Activated CD8-positive, alpha-beta memory T cell treated with anti-CD3 and anti-CD28 coated beads, Interleukin-2, amount 50 U/mL, for 24 hours (primary cell): Measurements from ENCODE around the gene OR13G1.
"Not testable (repeated sequence)": the region's sequence is repeated elsewhere in the genome, so short reads cannot be mapped to it uniquely, and the experiment has no call there.

Source experiments
- DNase-seq: peaks from one replicate; pipeline ENCODE4 v3.0.0-alpha.2; 2020; ENCODE audit errors: extremely low read depth

The OR13G1 gene

DNA sequence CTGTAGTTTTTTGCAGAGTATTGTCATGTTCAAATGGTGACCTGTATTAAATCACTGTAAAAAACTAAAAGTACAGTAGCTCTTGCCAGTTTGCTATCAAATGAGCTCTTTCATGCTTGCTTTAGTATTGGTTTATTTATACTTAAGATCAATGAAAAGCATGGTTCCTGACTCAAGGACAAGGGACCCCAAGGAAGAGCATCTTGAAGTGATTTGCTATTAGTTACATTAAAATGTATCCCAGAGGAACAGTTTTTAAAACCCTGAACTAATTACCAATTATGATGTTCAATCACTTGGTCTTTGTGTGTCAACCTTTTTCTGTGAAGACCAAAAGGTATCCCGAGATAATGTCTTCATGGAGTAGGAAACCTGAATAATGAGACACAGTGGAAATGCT, at the start of gene OR13G1:
TSS of gene OR13G1 (minus strand) at position 101 of the 400 bp plus-strand sequence. CDS start 6,698 bp downstream, outside the sequence.
- no peak for DNase-seq

DNA sequence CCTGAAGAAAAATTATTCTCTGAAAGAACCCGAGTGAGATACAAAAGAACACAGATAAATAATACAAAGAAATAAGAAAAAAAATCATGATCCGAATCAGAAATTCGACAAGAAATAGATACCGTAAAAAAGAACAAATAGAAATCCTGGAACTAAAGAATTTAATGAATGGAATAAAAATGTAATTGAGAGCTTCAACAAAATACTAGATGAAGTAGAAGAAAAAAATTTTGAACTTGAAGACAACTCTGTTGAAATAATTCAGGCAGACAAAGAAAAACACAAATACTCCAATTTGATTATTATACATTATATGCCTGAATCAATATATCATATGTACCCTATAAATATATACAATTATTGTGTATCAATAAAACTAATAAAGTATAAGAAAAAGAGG, 41.7 kb upstream of the OR13G1 start:
- no peak for DNase-seq

DNA sequence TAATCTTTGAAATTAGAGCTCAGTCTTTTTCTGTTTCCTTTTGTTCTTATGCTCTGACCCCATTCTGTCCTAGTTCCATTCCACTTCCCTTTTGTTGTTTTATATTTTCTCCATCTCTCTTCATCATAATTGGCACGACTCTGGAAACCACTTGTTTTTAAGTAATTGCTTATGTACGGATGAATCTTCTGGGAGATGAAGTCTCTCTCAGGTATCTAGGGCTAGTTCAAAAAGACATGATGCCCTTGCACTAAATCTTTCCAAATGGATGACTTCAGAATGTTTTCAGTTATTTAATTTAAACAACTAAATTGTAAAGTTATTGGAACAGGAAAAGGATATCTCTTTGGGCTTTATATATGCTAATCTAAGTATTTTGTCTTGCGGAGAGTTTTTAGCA, 37.0 kb upstream of the OR13G1 start, which contains the start of gene OR6F1:
TSS of gene OR6F1 (minus strand) at position 101 of the 400 bp plus-strand sequence. CDS start 3,891 bp downstream, outside the sequence.
- no peak for DNase-seq

- DNase-seq, result no peak
These were observed 34.2 kb upstream of the OR13G1 start for GRCh38 chr1:247713753-247714152.

DNA sequence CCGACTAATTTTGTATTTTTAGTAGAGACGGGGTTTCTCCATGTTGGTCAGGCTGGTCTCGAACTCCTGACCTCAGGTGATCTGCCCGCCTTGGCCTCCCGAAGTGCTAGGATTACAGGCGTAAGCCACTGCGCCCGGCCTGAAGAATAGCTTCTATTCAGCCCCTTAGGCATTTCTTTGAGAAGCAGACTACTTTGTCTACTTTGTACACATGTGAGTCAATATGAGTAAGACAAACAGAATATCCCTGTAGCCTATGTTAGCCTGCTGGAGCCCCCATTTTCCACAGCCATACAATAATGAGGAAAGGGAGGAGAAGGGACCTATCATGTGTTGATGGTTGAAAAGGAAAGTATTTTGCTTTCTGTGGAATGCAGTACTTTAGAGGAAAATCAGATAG, 31.1 kb upstream of the OR13G1 start:
- not testable (repeated sequence) for DNase-seq

GRCh38 chr1:247701338-247701737, 21.8 kb upstream of the OR13G1 start:
- DNase-seq, result no peak

- peak; percentile 1 for DNase-seq
These were observed 1.9 kb upstream of the OR13G1 start for GRCh38 chr1:247681288-247681897.

- no peak for DNase-seq
These were observed 632 bp upstream of the OR13G1 start for GRCh38 chr1:247680171-247680570.

GRCh38 chr1:247669225-247669624, 10.3 kb downstream of the OR13G1 start:
- DNase-seq, result no peak

DNA sequence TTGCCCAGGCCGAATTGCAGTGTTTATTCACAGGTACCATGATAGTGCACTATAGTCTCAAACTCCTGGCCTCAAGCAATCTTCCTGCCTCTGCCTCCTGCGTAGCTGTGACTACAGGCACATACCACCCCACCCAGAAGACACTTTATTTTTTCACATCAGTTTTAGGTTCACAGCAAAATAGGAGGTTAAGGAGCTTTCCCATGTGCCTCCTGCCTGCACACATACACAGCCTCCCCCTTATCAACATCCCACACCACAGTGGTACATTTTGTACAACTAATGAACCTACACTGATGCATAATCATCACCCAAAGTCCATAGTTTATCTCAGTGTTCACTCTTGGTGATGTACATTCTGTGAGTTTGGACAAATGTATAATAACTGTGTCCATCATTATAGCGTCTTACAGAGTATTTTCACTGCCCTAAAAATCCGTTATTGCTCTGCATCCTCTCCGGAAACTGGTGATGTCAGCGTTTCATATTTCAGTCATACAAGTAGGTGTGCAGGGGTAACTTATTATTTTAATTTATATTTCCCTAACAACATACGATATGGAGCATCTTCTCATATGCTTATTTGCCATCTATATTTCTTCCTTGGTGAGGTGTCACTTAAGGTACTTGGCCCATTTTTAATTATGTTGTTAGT, 23.2 kb downstream of the OR13G1 start:
- no peak for DNase-seq

DNA sequence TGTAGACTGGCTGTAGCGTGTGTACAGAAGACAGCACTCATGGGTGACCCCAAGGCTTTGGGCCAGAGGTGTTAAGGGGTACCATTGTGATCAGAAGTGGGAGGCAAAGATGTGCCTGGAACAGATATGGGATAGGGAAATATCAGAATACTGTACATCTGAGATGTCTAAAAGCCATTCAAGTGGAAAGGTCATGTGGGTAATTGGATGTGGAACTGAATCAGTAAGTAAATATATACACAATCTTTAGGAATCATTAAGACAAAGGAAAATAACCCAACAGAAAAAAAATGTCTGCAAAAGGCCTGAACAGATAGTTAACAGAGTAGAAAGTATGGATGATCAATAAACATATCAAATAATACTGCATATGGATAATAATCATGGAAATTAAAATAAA, 26.5 kb downstream of the OR13G1 start:
- DNase-seq, result no peak

GRCh38 chr1:247647864-247648263, 31.7 kb downstream of the OR13G1 start:
- no peak for DNase-seq

DNA sequence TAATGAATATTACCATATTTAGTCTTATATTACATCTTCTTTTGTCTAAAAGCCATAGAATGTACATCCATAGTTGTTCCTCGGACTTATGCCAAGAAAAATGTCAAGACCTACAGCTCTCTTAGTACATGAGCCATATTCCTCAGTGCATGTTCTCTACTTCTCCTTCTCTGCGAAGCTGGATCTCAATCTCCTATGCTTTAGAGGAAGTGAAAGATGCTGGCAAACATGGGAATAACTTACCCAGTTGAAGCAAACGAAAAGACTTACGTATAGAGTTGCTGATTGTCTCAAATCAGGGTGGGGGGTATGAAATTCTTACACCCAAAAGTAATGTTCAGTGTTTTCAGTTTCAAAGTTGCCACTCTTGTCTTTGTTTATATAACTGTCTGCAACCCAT, 32.7 kb downstream of the OR13G1 start:
- no peak for DNase-seq

DNA sequence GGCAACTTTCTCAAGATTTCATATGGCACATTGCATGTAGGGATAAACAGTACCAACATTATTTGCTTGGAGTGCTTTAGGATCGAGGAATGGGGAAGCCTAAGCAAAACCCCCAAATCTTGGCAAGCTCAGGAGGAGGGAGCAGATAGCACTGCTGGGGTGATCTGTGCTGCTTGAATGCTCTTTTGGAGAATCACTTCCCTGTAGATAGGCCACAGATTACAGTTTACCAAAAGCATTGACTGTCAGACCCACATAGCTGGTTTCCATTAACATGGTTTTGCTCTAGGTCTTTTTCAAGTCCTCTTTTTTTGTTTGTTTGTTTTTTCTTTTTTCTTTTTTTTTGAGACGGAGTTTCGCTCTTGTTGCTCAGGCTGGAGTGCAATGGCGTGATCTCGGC, 36.8 kb downstream of the OR13G1 start:
- DNase-seq, result no peak

DNA sequence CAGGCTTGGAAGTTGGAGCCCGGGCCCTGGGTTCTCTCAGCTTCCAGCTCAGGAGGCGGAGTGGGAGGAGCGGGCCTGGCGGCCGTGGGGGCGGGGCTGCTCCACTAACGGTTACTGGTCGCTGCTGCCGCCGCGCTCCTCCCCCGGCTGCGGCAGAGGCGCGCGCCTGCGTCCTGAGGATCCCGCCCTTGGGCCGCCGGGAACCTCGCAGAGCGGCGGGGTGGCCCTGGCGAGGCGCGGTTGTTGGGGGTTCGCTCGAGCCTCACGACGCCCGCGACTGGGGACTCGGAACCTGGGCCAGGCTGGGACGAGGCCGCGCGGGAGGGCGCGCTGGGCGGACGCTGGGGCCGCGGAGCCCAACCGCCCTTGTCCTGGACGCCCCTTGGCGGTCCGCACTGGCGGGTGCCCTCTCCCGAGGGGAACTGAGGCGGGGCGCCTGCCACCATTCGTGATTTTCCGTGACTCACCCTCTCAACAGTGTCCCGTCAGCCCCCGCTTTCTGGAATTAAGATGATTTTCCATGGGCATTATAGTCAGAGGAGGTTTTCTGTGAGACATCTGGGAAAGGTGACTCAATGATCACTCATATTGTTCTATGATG, 40.1 kb downstream of the OR13G1 start:
- no peak for DNase-seq

- DNase-seq, result no peak
These were observed 40.8 kb downstream of the OR13G1 start for GRCh38 chr1:247638781-247639180.

- no peak for DNase-seq
These were observed 41.5 kb downstream of the OR13G1 start for GRCh38 chr1:247638011-247638410.

GRCh38 chr1:247627951-247628350, 51.6 kb downstream of the OR13G1 start:
- no peak for DNase-seq
